Breast epithelium (tissue), 4 donors: ENCODE measurements around the gene ZNF148. TPM values are rescaled to one million over a fixed set of nuclear protein-coding genes. Genes with fewer than 3 reads are reported as not detected.
"Not testable (repeated sequence)": the region's sequence is repeated elsewhere in the genome, so short reads cannot be mapped to it uniquely, and the experiment has no call there.

Experiments used
- DNase-seq, 2 donors: peaks; one replicate each; pipeline ENCODE4 v3.0.0-alpha.2; 2019; ENCODE audit warnings: low spot score in 2 of 2
- H3K27ac ChIP-seq, 2 donors: fragments of 200-600 bp; sonication (generic) in 1 of 2; one replicate each; pipeline ENCODE4 v1.5.1; 2016 to 2019; ENCODE audit warnings: mild to moderate bottlenecking in 1 of 2
- H3K27me3 ChIP-seq, 2 donors: fragments of 200-600 bp; sonication (generic) in 1 of 2; one replicate each; pipeline versions ENCODE4 v1.5.1 to v1.6.0; 2017 to 2019; ENCODE audit warnings: control low read depth in 1 of 2, mild to moderate bottlenecking in 1 of 2
- H3K36me3 ChIP-seq: fragments of 200-600 bp; one replicate; pipeline ENCODE4 v1.5.1; 2019
- H3K4me1 ChIP-seq, 2 donors: fragments of 200-600 bp; sonication (generic); one replicate each; pipeline ENCODE4 v1.5.1; 2016 to 2019; ENCODE audit warnings: control low read depth in 1 of 2
- H3K4me3 ChIP-seq, 3 donors: fragments of 200-600 bp; sonication (generic); 1 replicate in 2 of 3; 2 replicates in 1 of 3; pipeline ENCODE4 v1.5.1; 2016 to 2019; ENCODE audit warnings: mild to moderate bottlenecking in 3 of 3, moderate library complexity in 2 of 3
- H3K9me3 ChIP-seq, 2 donors: fragments of 200-600 bp; sonication (generic) in 1 of 2; one replicate each; pipeline ENCODE4 v1.5.1; 2016 to 2019; ENCODE audit warnings: control low read depth in 1 of 2
- POLR2A ChIP-seq: fragments of 450-650 bp; IDR thresholded peaks from one replicate; pipeline ENCODE4 v1.6.1; 2016; ENCODE audit warnings: antibody characterized with exemption, mild to moderate bottlenecking, moderate library complexity
- POLR2AphosphoS5 ChIP-seq, 3 donors: sonication (generic); formaldehyde crosslinking; IDR thresholded peaks; one replicate each; pipeline ENCODE4 v1.6.1; 2017; ENCODE audit warnings: antibody characterized with exemption in 3 of 3
- intact Hi-C: fragments of 100-400 bp; cut with DNase I; formaldehyde crosslinking; loops from one replicate; pipeline ENCODE4 v1.15.1; 2023; ENCODE audit warnings: low total_unique reads
- total RNA-seq, 3 donors: library from RNA; depleted of rRNA; stranded (reverse); fragments of >200 nt; gene quantifications; one replicate each; pipeline ENCODE4 v1.1.0, GENCODE V29; 2016
- TF ChIP-seq, protein P1 (sequence below), 3 donors: fragments of 450-650 bp; IDR thresholded peaks; one replicate each; pipeline ENCODE4 v1.5.1; 2016 to 2017; ENCODE audit warnings: antibody characterized with exemption in 3 of 3, mild to moderate bottlenecking in 3 of 3, moderate library complexity in 3 of 3

ZNF148 gene
- total RNA-seq, 3 donors from 2014 or later = 29.8 to 47.7 (median 31.8) TPM

- Histone ChIP-seq H3K27me3 (no peaks in the 10 kb centered on the region), H3K36me3 (no peaks in the 10 kb centered on the region), H3K27ac (no peak overlapping the region), H3K4me1 (no peaks in the 10 kb centered on the region), H3K9me3 (no peaks in the 10 kb centered on the region), H3K4me3 (no peak overlapping the region)
- DNase-seq = no peak
- intact Hi-C loops = no loop called here
- TF ChIP-seq POLR2AphosphoS5 (IDR thresholded peaks at IDR 0.05) (no peak), POLR2A (no peak)
- TF ChIP-seq, protein P1, sequence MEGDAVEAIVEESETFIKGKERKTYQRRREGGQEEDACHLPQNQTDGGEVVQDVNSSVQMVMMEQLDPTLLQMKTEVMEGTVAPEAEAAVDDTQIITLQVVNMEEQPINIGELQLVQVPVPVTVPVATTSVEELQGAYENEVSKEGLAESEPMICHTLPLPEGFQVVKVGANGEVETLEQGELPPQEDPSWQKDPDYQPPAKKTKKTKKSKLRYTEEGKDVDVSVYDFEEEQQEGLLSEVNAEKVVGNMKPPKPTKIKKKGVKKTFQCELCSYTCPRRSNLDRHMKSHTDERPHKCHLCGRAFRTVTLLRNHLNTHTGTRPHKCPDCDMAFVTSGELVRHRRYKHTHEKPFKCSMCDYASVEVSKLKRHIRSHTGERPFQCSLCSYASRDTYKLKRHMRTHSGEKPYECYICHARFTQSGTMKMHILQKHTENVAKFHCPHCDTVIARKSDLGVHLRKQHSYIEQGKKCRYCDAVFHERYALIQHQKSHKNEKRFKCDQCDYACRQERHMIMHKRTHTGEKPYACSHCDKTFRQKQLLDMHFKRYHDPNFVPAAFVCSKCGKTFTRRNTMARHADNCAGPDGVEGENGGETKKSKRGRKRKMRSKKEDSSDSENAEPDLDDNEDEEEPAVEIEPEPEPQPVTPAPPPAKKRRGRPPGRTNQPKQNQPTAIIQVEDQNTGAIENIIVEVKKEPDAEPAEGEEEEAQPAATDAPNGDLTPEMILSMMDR (IDR thresholded peaks at IDR 0.05) = no peak
Measured at GRCh38 chr3:125349055-125349454, 26.1 kb downstream of the ZNF148 start.

GRCh38 chr3:125343367-125343766 is 31.8 kb downstream of the ZNF148 start:
- H3K9me3 ChIP-seq, H3K4me1 ChIP-seq, DNase-seq, intact Hi-C loops, H3K4me3 ChIP-seq, H3K27ac ChIP-seq, H3K36me3 ChIP-seq, H3K27me3 ChIP-seq: not testable (repeated sequence)

DNA sequence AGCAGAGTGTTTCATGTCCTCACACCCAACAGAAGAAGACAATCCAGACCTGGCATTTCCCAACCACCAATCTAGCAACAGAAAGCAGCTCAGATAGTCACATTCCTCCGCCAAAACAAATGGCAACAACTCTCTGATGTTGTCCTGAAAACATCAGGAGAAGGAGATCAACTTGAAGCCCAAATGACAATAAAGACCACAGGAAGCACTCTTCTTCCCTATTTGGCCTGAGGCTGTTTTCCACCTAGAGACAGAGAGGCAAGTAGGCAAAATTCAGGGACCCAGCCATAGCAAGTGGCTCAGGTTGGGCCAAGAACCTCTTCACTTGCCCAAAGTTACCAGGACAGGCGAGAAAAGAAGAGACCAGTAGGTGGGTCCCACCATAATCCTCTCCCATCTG is 35.0 kb downstream of the ZNF148 start:
- Histone ChIP-seq H3K9me3 (peaks cover 0 to 4% of the 10 kb centered on the region in 2 donors), H3K4me3 (no peak overlapping the region), H3K36me3 (no peaks in the 10 kb centered on the region), H3K4me1 (no peaks in the 10 kb centered on the region), H3K27me3 (no peaks in the 10 kb centered on the region), H3K27ac (no peak overlapping the region)
- TF ChIP-seq, protein P1 (IDR thresholded peaks at IDR 0.05) = no peak
- TF ChIP-seq POLR2AphosphoS5 (IDR thresholded peaks at IDR 0.05) (no peak), POLR2A (no peak)
- no peak for DNase-seq
- intact Hi-C loops = no loop called here

DNA sequence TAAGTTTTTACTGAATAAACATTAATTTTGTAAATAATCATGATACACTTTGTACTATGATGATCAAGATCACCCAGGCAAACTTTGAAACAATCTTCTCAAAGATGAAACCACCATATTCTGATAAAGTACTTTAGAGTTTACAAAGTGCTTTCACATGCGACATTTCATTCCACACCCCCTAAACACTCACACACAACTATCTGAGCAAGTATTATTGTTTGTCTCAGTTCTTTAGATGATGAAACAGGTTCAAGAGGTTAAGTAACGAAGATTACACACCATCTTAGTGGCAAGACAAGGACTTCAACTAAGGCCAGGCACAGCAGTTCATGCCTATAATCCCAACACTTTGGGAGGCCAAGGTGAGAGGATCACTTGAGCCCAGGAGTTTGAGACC is 37.6 kb downstream of the ZNF148 start:
- Histone ChIP-seq H3K4me3 (no peak overlapping the region), H3K4me1 (no peaks in the 10 kb centered on the region), H3K36me3 (no peaks in the 10 kb centered on the region), H3K9me3 (no peaks in the 10 kb centered on the region), H3K27ac (no peak overlapping the region), H3K27me3 (no peaks in the 10 kb centered on the region)
- DNase-seq = no peak
- no peak for TF ChIP-seq POLR2A
- TF ChIP-seq, protein P1 (IDR thresholded peaks at IDR 0.05) = no peak
- TF ChIP-seq POLR2AphosphoS5 (IDR thresholded peaks at IDR 0.05) = no peak
- intact Hi-C loops = no loop called here

DNA sequence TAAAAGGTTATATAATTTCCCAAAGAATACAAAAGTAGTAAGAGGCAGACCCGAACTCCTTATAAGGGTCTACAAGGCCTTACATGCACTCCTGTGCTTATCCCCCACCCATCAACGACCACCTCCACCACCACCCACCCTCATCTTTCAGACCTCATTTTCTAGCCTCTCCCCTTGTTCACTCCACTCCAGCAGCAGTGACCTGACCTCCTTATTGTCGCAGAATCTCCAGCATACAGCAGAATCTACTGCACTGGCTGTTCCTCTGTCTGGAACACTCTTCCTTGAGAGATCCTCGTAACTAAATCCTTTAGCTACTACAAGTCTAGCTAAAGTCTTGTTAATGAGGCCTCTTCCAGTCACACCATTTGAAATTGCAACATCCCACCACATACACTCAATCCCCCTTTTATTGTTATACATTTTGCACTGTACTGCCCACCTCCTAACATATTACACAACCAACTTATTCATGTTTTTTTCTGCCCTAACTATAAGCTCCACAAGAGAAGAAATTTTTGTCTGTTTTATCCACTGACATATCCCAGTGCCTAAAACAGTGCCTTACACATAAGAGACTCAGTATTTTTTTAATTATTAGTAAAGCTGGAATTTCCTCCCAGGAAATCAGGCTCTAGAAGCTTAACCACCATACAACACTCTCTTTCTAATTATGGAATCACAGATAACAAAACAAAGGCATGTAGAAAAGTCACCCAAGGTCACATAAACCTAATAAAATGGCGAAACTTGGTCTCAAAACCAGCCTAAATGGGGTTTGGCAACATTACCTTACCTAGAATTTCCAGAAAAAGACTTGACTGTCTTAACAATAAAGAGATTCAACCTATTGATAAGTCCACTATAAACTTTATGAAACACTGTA is 40.2 kb downstream of the ZNF148 start:
- H3K36me3 ChIP-seq = no peaks in the 10 kb centered on the region
- no peak for DNase-seq
- no peaks in the 10 kb centered on the region for H3K9me3 ChIP-seq
- H3K27ac ChIP-seq = no peak overlapping the region
- no peaks in the 10 kb centered on the region for H3K27me3 ChIP-seq
- H3K4me3 ChIP-seq = no peak overlapping the region
- TF ChIP-seq POLR2AphosphoS5 (IDR thresholded peaks at IDR 0.05) (no peak), POLR2A (no peak)
- TF ChIP-seq, protein P1 (IDR thresholded peaks at IDR 0.05) = no peak
- intact Hi-C loops = no loop called here
- no peaks in the 10 kb centered on the region for H3K4me1 ChIP-seq
